ENCODE measurements around the gene GLP1R.
"Not testable (repeated sequence)": the region's sequence is repeated elsewhere in the genome, so short reads cannot be mapped to it uniquely, and the experiment has no call there.

The GLP1R gene

DNA sequence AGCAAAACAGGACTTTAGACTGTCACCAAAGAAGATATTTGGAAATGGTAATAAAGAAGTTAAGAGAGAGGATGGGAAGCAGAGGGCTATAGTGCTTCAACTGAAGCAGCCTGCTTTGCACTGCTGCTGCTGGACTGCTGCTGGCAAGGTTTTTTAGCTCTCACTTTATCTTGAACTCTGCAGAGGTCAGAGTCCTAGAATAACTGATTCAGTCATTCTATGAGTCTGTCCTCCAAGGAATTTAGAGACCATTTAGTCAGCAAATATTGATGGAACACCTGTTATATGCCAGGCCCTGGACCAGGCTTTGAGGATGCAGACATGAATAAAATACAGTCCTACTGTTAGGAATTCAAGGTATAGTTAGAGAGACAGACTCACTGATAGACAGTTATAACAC lies 75.5 kb downstream of the GLP1R start:
- Histone ChIP-seq H3K4me1 (ENCODE audit: control insufficient read depth, insufficient read depth, low read length) (no peaks in the 10 kb centered on the region), H3K36me3 (ENCODE audit: control insufficient read depth in 2 of 2, insufficient read depth in 2 of 2, low read length in 2 of 2) (no peaks in the 10 kb centered on the region), H3K27me3 (ENCODE audit: control insufficient read depth in 1 of 2, insufficient read depth in 2 of 2, low read length in 2 of 2) (peaks cover 0 to 3% of the 10 kb centered on the region in 2 donors), H3K9me3 (ENCODE audit: control insufficient read depth in 2 of 2, low read length in 2 of 2) (no peaks in the 10 kb centered on the region), H3K27ac (ENCODE audit: low read length) (no peak overlapping the region), H3K4me3 (ENCODE audit: low read length in 2 of 2) (no peak overlapping the region), H3K9ac (ENCODE audit: low read length in 2 of 2) (no peak overlapping the region)

DNA sequence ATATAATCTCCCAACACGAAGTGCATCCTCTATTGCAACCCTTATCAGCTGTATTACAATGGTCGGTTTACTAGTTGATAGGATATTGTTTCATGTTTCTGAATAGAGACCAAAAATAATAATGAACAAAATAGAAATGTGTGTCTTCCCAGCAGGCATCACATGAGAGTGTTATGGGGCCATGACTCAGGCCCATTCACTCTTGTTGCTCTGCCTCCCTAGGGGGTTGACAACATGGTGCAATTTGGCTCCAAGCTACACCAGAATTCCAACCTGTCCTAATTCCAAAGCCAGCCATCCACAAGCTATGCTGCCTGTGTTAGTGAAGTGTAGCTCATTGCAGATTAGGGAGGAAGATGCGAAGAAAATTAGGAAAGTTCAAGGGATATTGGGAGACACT lies 79.5 kb downstream of the GLP1R start:
- Histone ChIP-seq H3K27me3 (ENCODE audit: control insufficient read depth in 1 of 2, insufficient read depth in 2 of 2, low read length in 2 of 2) (peaks cover 0 to 3% of the 10 kb centered on the region in 2 donors), H3K36me3 (ENCODE audit: control insufficient read depth in 2 of 2, insufficient read depth in 2 of 2, low read length in 2 of 2) (no peaks in the 10 kb centered on the region), H3K27ac (ENCODE audit: low read length) (no peak overlapping the region), H3K9me3 (ENCODE audit: control insufficient read depth in 2 of 2, low read length in 2 of 2) (no peaks in the 10 kb centered on the region), H3K4me3 (ENCODE audit: low read length in 2 of 2) (no peak overlapping the region), H3K9ac (ENCODE audit: low read length in 2 of 2) (no peak overlapping the region), H3K4me1 (ENCODE audit: control insufficient read depth, insufficient read depth, low read length) (no peaks in the 10 kb centered on the region)

DNA sequence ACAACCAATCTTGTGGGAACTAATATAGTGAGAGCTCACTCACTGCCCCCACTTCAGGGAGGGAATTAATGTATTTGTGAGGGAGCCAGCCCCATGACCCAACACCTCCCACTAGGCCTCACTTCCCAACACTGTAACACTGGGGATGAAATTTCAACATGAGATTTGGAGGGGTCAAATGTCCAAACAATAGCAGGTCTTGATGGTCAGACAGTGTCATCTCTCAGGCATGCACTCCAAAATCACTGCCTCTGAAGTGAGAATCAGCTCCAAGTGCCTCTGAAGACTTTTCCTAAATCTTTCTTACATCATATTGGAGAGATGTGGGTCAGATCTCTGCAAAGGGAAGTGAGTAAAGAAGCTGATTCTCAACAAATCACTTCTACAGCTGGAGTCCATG lies 80.3 kb downstream of the GLP1R start:
- Histone ChIP-seq H3K36me3 (ENCODE audit: control insufficient read depth in 2 of 2, insufficient read depth in 2 of 2, low read length in 2 of 2) (no peaks in the 10 kb centered on the region), H3K27me3 (ENCODE audit: control insufficient read depth in 1 of 2, insufficient read depth in 2 of 2, low read length in 2 of 2) (peaks cover 0 to 3% of the 10 kb centered on the region in 2 donors), H3K4me3 (ENCODE audit: low read length in 2 of 2) (no peak overlapping the region), H3K4me1 (ENCODE audit: control insufficient read depth, insufficient read depth, low read length) (no peaks in the 10 kb centered on the region), H3K27ac (ENCODE audit: low read length) (no peak overlapping the region), H3K9me3 (ENCODE audit: control insufficient read depth in 2 of 2, low read length in 2 of 2) (no peaks in the 10 kb centered on the region), H3K9ac (ENCODE audit: low read length in 2 of 2) (no peak overlapping the region)

DNA sequence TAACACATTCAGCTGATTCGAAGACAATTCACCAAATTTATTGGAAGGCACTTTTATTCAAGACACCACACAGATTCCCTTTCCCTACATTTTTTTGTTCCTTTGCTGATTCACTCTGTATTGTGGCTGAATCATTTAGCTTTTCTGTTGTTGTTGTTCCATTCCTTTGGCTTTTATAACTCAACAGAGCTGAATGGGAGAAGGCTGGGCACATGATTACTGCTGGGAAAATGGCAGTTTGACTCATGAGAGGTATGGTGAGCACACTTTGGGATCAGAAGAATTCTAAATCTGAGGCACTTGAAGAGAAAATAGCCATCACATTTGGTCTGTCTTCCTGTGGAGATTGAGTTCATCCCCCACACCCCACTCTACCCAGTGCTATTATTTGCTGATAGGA lies 82.1 kb downstream of the GLP1R start:
- Histone ChIP-seq H3K9me3 (ENCODE audit: control insufficient read depth in 2 of 2, low read length in 2 of 2) (no peaks in the 10 kb centered on the region), H3K27me3 (ENCODE audit: control insufficient read depth in 1 of 2, insufficient read depth in 2 of 2, low read length in 2 of 2) (no peaks in the 10 kb centered on the region), H3K9ac (ENCODE audit: low read length in 2 of 2) (no peak overlapping the region), H3K36me3 (ENCODE audit: control insufficient read depth in 2 of 2, insufficient read depth in 2 of 2, low read length in 2 of 2) (no peaks in the 10 kb centered on the region), H3K4me1 (ENCODE audit: control insufficient read depth, insufficient read depth, low read length) (no peaks in the 10 kb centered on the region), H3K27ac (ENCODE audit: low read length) (no peak overlapping the region), H3K4me3 (ENCODE audit: low read length in 2 of 2) (no peak overlapping the region)

DNA sequence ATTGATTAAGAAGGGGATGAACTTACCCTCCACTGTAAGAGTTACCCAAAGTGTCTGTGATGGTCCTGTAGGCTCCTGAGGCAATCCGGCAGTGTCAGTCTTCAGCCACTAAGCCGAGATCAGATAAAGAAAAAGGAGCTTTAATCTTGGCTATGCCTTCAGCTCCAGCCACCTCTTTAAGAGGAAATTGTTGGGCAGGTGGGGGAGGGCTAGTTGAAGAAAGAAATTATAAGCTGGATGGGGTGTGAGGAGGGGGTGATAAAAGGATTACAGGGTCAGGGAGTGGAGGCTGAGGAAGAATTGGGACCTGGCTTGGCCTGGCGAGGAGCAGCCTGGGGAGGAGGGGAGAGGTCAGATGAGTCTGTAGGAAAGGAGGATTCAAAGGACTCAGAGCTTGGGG lies 86.2 kb downstream of the GLP1R start:
- H3K9me3 ChIP-seq (ENCODE audit: control insufficient read depth in 2 of 2, low read length in 2 of 2); H3K36me3 ChIP-seq (ENCODE audit: control insufficient read depth in 2 of 2, insufficient read depth in 2 of 2, low read length in 2 of 2); H3K27me3 ChIP-seq (ENCODE audit: control insufficient read depth in 1 of 2, insufficient read depth in 2 of 2, low read length in 2 of 2); H3K4me1 ChIP-seq (ENCODE audit: control insufficient read depth, insufficient read depth, low read length); H3K4me3 ChIP-seq (ENCODE audit: low read length in 2 of 2); H3K9ac ChIP-seq (ENCODE audit: low read length in 2 of 2); H3K27ac ChIP-seq (ENCODE audit: low read length): not testable (repeated sequence)

DNA sequence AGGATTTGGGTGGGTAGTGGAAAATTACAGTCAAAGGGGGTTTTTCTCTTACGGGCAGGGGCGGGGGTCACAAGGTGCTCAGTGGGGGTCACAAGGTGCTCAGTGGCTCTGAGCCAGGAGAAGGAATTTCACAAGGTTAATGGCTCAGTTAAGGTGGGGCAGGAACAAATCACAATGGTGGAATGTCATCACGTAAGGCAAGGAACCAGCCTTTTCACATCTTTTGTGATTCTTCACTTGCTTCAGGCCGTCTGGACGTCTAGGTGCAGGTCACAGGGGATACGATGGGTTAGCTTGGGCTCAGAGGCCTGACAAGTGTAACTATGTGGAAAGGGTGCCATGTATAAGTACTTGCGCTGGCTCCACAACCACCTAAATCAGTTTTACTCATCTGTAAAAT lies 87.6 kb downstream of the GLP1R start:
- not testable (repeated sequence) for H3K36me3 ChIP-seq (ENCODE audit: control insufficient read depth in 2 of 2, insufficient read depth in 2 of 2, low read length in 2 of 2); H3K27me3 ChIP-seq (ENCODE audit: control insufficient read depth in 1 of 2, insufficient read depth in 2 of 2, low read length in 2 of 2); H3K9ac ChIP-seq (ENCODE audit: low read length in 2 of 2); H3K27ac ChIP-seq (ENCODE audit: low read length); H3K4me3 ChIP-seq (ENCODE audit: low read length in 2 of 2); H3K4me1 ChIP-seq (ENCODE audit: control insufficient read depth, insufficient read depth, low read length); H3K9me3 ChIP-seq (ENCODE audit: control insufficient read depth in 2 of 2, low read length in 2 of 2)

DNA sequence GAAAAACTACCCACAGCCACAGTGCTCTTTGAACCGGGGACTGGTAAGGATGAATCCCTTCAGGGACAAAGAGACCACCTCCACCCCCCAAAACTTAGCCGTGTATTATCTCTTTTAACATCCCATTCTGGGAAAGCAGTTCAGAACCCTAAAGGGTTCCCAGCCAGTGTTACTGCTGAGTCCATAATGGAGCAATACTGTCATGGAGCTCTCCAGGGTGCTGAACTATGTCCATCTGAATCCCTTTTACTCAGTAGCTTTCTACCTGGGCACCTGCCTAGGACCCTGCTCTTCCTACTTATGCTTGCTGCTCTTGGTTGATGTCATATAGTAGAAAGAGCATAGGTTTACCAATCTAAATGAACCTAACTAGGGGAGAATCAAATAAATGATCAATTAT lies 88.7 kb downstream of the GLP1R start:
- peaks cover 5 to 10% of the 10 kb centered on the region in 2 donors for H3K9me3 ChIP-seq (ENCODE audit: control insufficient read depth in 2 of 2, low read length in 2 of 2)
- no peaks in the 10 kb centered on the region for H3K36me3 ChIP-seq (ENCODE audit: control insufficient read depth in 2 of 2, insufficient read depth in 2 of 2, low read length in 2 of 2)
- no peak overlapping the region for H3K9ac ChIP-seq (ENCODE audit: low read length in 2 of 2)
- peaks cover 0 to 6% of the 10 kb centered on the region in 2 donors for H3K27me3 ChIP-seq (ENCODE audit: control insufficient read depth in 1 of 2, insufficient read depth in 2 of 2, low read length in 2 of 2)
- no peaks in the 10 kb centered on the region for H3K4me1 ChIP-seq (ENCODE audit: control insufficient read depth, insufficient read depth, low read length)
- H3K27ac ChIP-seq (ENCODE audit: low read length), result no peak overlapping the region
- no peak overlapping the region for H3K4me3 ChIP-seq (ENCODE audit: low read length in 2 of 2)

Measured in stomach smooth muscle (tissue), 2 donors.